SH-SY5Y (cell line): ENCODE results near the gene AXIN1.

Experiments
- GATA2 ChIP-seq: IDR thresholded peaks from 2 replicates; pipeline ENCODE4 v1.6.1; 2011; ENCODE audit warnings: mild to moderate bottlenecking, low read depth, low read length
- GATA3 ChIP-seq: IDR thresholded peaks from 2 replicates; pipeline ENCODE4 v1.6.1; 2011; ENCODE audit warnings: low read depth, mild to moderate bottlenecking, low read length, moderate library complexity

AXIN1 gene

GRCh38 chr16:367333-367903, 14.9 kb upstream of the AXIN1 start:
- no peak for TF ChIP-seq GATA3
- no peak for TF ChIP-seq GATA2

GRCh38 chr16:366476-366875, 14.0 kb upstream of the AXIN1 start:
- TF ChIP-seq GATA3 (no peak), GATA2 (no peak)

GRCh38 chr16:364595-365491, 12.3 kb upstream of the AXIN1 start:
- TF ChIP-seq GATA2 = no peak
- no peak for TF ChIP-seq GATA3

GRCh38 chr16:363766-364490, 11.4 kb upstream of the AXIN1 start:
- TF ChIP-seq GATA3 (no peak), GATA2 (no peak)

DNA sequence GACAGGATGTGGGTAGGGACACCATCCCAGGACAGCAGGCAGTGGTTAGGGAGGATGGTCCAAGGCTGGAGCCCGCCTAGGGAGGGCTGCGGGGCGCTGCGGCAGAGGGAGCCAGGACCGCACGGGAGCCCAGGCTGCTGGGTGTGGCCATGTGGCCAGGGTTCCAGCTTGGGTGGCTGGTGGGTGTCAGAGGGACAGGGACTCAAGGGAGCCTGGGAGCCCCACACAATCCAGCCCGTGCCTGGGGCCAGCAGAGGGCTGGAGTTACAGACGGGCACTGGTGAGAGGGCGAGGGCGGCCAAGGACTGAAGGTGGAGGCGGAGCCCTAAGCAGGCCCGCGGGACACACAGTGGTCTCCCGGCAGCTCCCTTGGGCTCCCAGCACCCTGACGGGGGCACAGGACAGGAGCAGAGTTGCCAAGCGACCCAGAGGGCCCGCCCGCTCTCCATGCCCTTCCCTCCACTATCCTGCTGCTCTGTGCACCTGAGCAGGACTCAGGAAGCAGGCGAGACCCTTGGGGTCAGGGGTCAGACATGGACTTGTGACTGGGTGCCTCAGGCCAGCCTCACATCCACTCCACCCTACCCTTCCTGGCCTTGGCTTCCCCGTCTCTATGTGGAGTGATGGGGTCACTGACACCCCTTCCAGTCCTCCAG, 10.7 kb upstream of the AXIN1 start:
- TF ChIP-seq GATA3 (no peak), GATA2 (no peak)

DNA sequence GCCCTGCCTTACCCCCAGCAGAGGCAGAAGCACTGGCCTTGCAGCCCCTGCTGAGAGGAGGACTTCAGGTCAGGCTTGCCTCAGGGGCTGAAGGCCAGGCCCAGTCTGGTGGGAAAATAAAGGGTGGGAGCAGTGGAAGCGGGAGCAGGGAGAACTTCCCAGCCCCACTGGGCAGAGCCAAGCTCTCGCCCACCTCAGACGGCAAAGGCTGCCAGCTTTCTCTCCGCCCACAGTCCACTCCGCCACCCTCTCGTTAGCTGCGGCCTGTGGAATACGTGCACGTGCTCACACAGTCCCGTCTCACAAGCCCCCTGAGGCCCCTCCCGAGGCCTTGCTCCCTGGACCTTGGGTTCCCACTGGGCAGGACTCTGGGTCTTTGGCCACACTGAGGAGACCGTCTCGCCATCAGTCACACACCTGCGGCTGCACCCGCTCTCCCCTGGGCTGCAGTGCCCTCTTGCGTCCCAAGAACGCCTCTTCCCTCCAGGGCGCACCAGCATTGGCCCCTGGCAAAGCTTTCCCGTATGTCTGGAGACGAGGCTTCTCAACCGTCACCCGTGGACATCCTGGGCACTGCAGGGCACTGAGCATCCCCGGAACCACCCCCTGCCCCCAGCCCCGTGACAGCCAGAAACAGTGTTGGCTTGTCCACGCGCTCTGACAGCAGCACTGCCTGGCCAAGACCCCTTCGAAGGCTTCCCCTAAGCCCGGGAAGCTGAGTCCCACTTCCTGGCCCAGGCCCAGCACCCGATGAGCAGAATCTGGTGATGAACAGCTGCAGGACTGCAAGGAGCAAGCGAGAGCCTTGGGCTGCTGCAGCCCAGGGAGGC, 9.6 kb upstream of the AXIN1 start:
- TF ChIP-seq GATA3 = no peak
- no peak for TF ChIP-seq GATA2

- TF ChIP-seq GATA3 = no peak
These were observed 8.9 kb upstream of the AXIN1 start for GRCh38 chr16:361341-361871.

- no peak for TF ChIP-seq GATA2
- TF ChIP-seq GATA3 = no peak
These were observed 8.3 kb upstream of the AXIN1 start for GRCh38 chr16:360698-361336.

DNA sequence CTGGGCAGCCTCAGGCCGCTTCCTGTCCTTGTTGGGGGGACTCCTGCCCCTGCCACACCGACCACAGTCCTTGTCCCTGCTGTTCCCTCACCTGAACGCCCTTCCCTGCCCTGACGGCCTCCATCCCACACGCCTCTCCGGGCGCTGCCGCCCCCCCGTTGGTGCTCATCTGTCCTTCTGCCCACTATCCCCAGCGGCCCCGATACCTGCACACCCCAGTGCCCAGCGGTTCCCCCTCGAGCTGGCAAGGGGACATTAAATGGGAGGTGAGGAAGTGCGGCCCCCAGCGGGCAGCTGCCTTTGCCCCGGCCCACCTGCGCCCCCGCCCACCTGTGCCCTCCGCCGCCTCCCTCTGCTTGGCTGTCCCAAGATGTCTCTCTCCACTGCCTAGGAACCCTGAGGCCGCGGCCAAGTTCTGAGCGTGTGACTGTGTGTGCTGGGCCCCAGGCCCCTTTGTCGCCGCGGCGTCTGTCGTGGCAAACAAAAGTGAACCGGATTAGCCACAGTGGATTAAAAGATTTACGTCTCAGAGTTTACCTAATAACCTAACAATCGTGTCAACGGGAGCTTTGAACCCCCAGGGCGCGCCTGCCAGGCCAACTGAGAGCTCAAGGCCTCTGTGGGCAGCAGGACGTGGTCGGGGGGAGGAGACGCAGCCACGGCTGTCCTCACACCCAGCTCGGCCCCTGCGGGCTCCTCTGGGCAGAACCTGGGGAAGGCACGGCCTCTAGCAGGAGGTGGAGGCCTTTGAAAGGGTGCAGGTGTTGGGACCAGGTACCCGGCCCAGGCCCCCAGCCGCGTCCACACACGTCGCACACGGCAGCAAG, 7.6 kb upstream of the AXIN1 start:
- TF ChIP-seq GATA3 (no peak), GATA2 (no peak)

GRCh38 chr16:359067-359763, 6.7 kb upstream of the AXIN1 start:
- TF ChIP-seq GATA3 (no peak), GATA2 (no peak)

DNA sequence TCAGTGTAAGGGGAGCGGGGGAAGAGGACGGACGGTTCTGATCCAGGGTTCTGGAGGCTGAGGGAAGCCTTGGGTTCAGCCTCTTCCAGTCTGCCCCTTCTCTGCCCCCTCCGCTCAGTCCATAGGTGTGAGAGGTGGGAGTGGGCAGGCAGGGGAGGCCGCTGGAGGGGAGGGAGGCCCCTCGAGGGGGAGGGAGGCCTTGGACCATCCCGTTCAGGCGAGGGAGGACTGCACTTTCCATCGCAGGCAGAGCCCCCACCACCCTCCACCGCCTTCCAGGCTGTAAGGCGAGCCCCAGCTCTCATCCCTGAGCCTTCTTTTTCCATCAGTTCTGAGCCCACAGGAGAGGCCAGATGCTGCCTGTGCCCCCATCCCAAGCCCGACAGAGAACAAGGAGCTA, 4.2 kb upstream of the AXIN1 start:
- no peak for TF ChIP-seq GATA3
- no peak for TF ChIP-seq GATA2

DNA sequence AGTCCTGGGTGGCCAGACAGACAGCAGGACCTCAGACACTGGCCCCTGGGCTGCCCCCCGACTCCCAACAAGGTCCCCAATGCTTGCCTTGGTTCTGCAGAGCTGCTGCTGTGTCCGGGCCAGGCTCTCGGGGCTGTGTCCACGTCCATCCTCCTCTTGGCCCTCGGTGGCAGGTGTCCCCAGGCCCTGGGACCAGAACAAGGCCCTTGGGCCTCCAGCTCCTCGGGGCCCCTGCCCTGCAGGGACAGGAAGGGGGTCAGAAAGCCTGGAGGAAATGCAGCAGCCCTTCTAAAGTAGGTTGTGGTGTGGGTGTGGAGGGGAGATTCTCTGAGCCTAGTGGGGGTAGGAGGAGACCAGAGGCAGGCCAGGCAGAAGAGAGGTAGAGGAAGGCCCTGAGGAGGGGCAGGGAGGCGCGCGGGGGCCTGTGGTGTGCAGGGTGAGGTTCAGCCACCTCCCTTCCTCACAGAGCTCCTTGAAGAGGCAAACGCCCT, 2.5 kb upstream of the AXIN1 start:
- no peak for TF ChIP-seq GATA3
- TF ChIP-seq GATA2 = no peak
